Measurements from ENCODE around the gene SPP1. TPM values are rescaled to one million over a fixed set of nuclear protein-coding genes. Genes with fewer than 3 reads are reported as not detected.

Gene SPP1
- total RNA-seq, 1 experiment from 2014 or later = not detected

DNA sequence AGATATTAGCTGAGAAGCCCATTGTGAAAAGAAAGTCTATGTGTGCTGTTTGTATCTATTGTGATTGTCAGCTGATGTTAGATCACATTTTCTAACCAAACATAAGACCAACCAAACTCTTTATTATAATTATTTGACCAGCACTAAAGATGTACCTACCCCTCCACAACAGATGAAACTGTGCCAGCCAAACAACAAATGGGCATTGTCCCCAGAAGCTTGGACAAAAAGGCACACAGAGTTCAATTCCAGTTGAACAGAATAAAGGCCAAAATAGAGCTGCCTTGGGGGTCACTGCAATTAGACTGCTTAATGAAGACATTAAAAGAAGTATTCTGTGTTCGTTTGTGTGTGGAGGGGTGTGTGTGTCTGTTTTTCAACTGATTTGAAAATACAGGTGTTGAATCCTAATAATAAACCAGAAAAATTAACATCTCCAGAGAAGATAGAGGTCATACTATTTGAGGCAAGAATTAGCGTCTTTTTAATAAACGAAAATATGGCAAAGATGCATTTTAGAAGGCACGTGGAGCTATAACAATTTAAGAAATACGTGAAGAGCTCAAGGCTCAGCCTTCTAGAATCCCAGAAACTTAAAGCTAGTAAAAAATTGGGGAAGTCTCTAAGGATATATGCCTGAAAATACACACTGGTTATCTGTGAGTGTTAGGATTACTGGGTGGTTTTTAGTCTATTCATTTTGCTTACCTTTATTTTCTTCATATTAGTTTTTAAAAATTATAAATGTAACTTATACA lies 2.2 kb downstream of the SPP1 start:
- no peaks in the 10 kb centered on the region for H3K9me2 ChIP-seq (replicated peaks; ENCODE audit: low read length)
- H3K4me1 ChIP-seq (ENCODE audit: insufficient read depth, low read length) = peaks cover 14% of the 10 kb centered on the region; the same call in 1 of the 2 replicates
- H4K20me1 ChIP-seq (ENCODE audit: low read length) = no peaks in the 10 kb centered on the region
- no peaks in the 10 kb centered on the region for H3F3A ChIP-seq (ENCODE audit: low read length, unreplicated experiment)
- H3K9ac ChIP-seq (ENCODE audit: low read length) = no peak overlapping the region
- H3K79me2 ChIP-seq (ENCODE audit: low read length) = no peaks in the 10 kb centered on the region
- H3K36me3 ChIP-seq (ENCODE audit: low read depth, low read length) = no peaks in the 10 kb centered on the region; the same call in 1 of the 2 replicates
- no peaks in the 10 kb centered on the region for H3K9me3 ChIP-seq (ENCODE audit: low read length)
- ChIA-PET POLR2A (ENCODE audit: unreplicated experiment) (no interaction called here), CTCF (interaction anchor here (0.6 kb wide), 1 partner anchor 46 kb away, joined by 4 read pairs; no protein-coding TSS in a partner anchor)
- ATAC-seq = no peak
- TF ChIP-seq, protein P1, sequence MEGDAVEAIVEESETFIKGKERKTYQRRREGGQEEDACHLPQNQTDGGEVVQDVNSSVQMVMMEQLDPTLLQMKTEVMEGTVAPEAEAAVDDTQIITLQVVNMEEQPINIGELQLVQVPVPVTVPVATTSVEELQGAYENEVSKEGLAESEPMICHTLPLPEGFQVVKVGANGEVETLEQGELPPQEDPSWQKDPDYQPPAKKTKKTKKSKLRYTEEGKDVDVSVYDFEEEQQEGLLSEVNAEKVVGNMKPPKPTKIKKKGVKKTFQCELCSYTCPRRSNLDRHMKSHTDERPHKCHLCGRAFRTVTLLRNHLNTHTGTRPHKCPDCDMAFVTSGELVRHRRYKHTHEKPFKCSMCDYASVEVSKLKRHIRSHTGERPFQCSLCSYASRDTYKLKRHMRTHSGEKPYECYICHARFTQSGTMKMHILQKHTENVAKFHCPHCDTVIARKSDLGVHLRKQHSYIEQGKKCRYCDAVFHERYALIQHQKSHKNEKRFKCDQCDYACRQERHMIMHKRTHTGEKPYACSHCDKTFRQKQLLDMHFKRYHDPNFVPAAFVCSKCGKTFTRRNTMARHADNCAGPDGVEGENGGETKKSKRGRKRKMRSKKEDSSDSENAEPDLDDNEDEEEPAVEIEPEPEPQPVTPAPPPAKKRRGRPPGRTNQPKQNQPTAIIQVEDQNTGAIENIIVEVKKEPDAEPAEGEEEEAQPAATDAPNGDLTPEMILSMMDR (conservative IDR thresholded peaks at IDR 0.05; ENCODE audit: low read depth, low read length) = no peak
- TF ChIP-seq EZH2phosphoT487 (IDR thresholded peaks at IDR 0.05; ENCODE audit: borderline replicate concordance, low read length) = no peak
- TF ChIP-seq EZH2 (IDR thresholded peaks at IDR 0.05; ENCODE audit: low read length, unreplicated experiment) = no peak
- H3K4me3 ChIP-seq (ENCODE audit: low read length) = no peak overlapping the region
- H3K27me3 ChIP-seq (ENCODE audit: low read length) = no peaks in the 10 kb centered on the region
- no peak overlapping the region for H3K27ac ChIP-seq (ENCODE audit: low read length)
- no TSS peak for BruUV-seq (replicated peaks)
- DNase-seq = no peak
- intact Hi-C loops (cut with micrococcal nuclease) = loop anchor here (10.0 kb wide), 1 partner anchor 303 kb away; no protein-coding TSS in a partner anchor
- H2AFZ ChIP-seq (ENCODE audit: low read length) = no peak overlapping the region
- no peak overlapping the region for H3K4me2 ChIP-seq (ENCODE audit: low read length)

DNA sequence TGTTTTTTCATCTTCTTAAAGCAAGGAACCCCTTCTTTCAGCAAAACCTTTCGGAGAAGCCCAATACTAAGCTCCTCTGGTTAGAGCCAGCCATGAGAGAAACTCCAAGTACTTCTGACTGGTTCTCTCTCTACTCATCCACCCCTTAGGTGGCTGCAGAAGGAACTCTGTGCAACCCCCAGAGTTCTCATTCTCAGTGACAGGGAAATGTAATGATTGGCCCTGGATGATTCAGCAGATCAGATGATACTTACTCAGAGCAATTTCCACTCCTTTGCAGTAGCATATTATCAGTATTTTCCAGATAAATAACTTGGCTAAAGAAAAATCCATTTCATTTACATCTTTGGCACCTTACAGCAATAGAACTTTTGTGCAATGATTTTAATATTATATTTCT lies 3.2 kb downstream of the SPP1 start:
- no peaks in the 10 kb centered on the region for H3K9me2 ChIP-seq (replicated peaks; ENCODE audit: low read length)
- BruUV-seq (replicated peaks) = no TSS peak
- no peak overlapping the region for H3K27ac ChIP-seq (ENCODE audit: low read length)
- H3K36me3 ChIP-seq (ENCODE audit: low read depth, low read length) = no peaks in the 10 kb centered on the region; the same call in 1 of the 2 replicates
- ATAC-seq = no peak
- H3K9me3 ChIP-seq (ENCODE audit: low read length) = no peaks in the 10 kb centered on the region
- TF ChIP-seq EZH2 (IDR thresholded peaks at IDR 0.05; ENCODE audit: low read length, unreplicated experiment) = no peak
- TF ChIP-seq EZH2phosphoT487 (IDR thresholded peaks at IDR 0.05; ENCODE audit: borderline replicate concordance, low read length) = no peak
- TF ChIP-seq, protein P1 (conservative IDR thresholded peaks at IDR 0.05; ENCODE audit: low read depth, low read length) = no peak
- POLR2A ChIA-PET (ENCODE audit: unreplicated experiment) = no interaction called here
- H3K27me3 ChIP-seq (ENCODE audit: low read length) = no peaks in the 10 kb centered on the region
- CTCF ChIA-PET = no interaction called here
- no peak overlapping the region for H2AFZ ChIP-seq (ENCODE audit: low read length)
- H3K9ac ChIP-seq (ENCODE audit: low read length) = no peak overlapping the region
- no peaks in the 10 kb centered on the region for H3K79me2 ChIP-seq (ENCODE audit: low read length)
- intact Hi-C loops (cut with micrococcal nuclease) = loop anchor here (10.0 kb wide), 1 partner anchor 304 kb away; no protein-coding TSS in a partner anchor
- H3K4me2 ChIP-seq (ENCODE audit: low read length) = no peak overlapping the region
- no peaks in the 10 kb centered on the region for H4K20me1 ChIP-seq (ENCODE audit: low read length)
- no peak for DNase-seq
- H3K4me3 ChIP-seq (ENCODE audit: low read length) = no peak overlapping the region
- H3K4me1 ChIP-seq (ENCODE audit: insufficient read depth, low read length) = peaks cover 10% of the 10 kb centered on the region; the same call in 1 of the 2 replicates
- no peaks in the 10 kb centered on the region for H3F3A ChIP-seq (ENCODE audit: low read length, unreplicated experiment)

DNA sequence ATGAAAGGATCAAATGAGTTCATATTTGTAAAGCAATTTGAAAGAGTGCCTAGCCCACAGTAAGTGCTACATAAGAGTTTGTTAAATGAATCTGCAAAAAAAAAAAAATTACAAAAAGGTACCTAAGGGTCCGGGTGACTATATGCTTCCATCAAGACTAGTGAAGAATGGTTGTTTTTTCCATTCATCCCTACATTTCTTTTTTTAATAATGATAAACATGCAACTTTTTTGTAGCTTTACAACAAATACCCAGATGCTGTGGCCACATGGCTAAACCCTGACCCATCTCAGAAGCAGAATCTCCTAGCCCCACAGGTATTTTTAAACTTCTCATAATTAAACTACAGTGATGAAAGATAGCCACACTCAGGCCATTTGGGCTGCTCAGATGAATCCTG lies 4.3 kb downstream of the SPP1 start:
- Histone ChIP-seq H3K9ac (ENCODE audit: low read length) (no peak overlapping the region), H3K27me3 (ENCODE audit: low read length) (no peaks in the 10 kb centered on the region), H3K4me3 (ENCODE audit: low read length) (no peak overlapping the region), H3K27ac (ENCODE audit: low read length) (no peak overlapping the region), H3K36me3 (ENCODE audit: low read depth, low read length) (no peaks in the 10 kb centered on the region), H3K4me2 (ENCODE audit: low read length) (no peak overlapping the region), H3K4me1 (ENCODE audit: insufficient read depth, low read length) (peaks cover 7% of the 10 kb centered on the region; the same call in 1 of the 2 replicates), H4K20me1 (ENCODE audit: low read length) (no peaks in the 10 kb centered on the region), H3F3A (ENCODE audit: low read length, unreplicated experiment) (no peaks in the 10 kb centered on the region), H3K9me3 (ENCODE audit: low read length) (no peaks in the 10 kb centered on the region), H2AFZ (ENCODE audit: low read length) (no peak overlapping the region), H3K9me2 (replicated peaks; ENCODE audit: low read length) (no peaks in the 10 kb centered on the region), H3K79me2 (ENCODE audit: low read length) (no peaks in the 10 kb centered on the region)
- ChIA-PET CTCF (interaction anchor here (0.7 kb wide), 1 partner anchor 25 kb away, joined by 3 read pairs; no protein-coding TSS in a partner anchor), POLR2A (ENCODE audit: unreplicated experiment) (no interaction called here)
- intact Hi-C loops (cut with micrococcal nuclease) = loop anchor here (10.0 kb wide), 1 partner anchor 305 kb away; no protein-coding TSS in a partner anchor
- no peak for DNase-seq
- BruUV-seq (replicated peaks) = no TSS peak
- no peak for ATAC-seq
- TF ChIP-seq EZH2phosphoT487 (IDR thresholded peaks at IDR 0.05; ENCODE audit: borderline replicate concordance, low read length) (no peak), EZH2 (IDR thresholded peaks at IDR 0.05; ENCODE audit: low read length, unreplicated experiment) (no peak)
- TF ChIP-seq, protein P1 (conservative IDR thresholded peaks at IDR 0.05; ENCODE audit: low read depth, low read length) = no peak
